LNCAP (cell line): ENCODE data around the gene NDUFB8.

Experiments
- CTCF ChIP-seq: fragments of 450-650 bp; IDR thresholded peaks from 2 replicates; pipeline ENCODE4 v1.5.1; 2017; ENCODE audit warnings: mild to moderate bottlenecking

Gene NDUFB8

GRCh38 chr10:100554902-100555301, 25.2 kb upstream of the NDUFB8 start:
- no peak for TF ChIP-seq CTCF

GRCh38 chr10:100553929-100554328, 24.3 kb upstream of the NDUFB8 start:
- no peak for TF ChIP-seq CTCF

- no peak for TF ChIP-seq CTCF
These were observed 22.1 kb upstream of the NDUFB8 start for GRCh38 chr10:100551738-100552137.

- TF ChIP-seq CTCF: no peak
These were observed 21.5 kb upstream of the NDUFB8 start for GRCh38 chr10:100551196-100551595.

GRCh38 chr10:100544950-100545349, 15.3 kb upstream of the NDUFB8 start:
- TF ChIP-seq CTCF: no peak

GRCh38 chr10:100537475-100537874, 7.8 kb upstream of the NDUFB8 start:
- no peak for TF ChIP-seq CTCF

- peak; percentile 69 for TF ChIP-seq CTCF
These were observed 6.2 kb upstream of the NDUFB8 start, which contains the start of gene HIF1AN for GRCh38 chr10:100535715-100536353. Gene HIF1AN (plus strand): TSS chr10:100535943. CDS start chr10:100535959, 16 bp downstream.

- no peak for TF ChIP-seq CTCF
These were observed 5.7 kb upstream of the NDUFB8 start for GRCh38 chr10:100535338-100535714.
